ENCODE data around the gene ACKR3.

Gene ACKR3

DNA sequence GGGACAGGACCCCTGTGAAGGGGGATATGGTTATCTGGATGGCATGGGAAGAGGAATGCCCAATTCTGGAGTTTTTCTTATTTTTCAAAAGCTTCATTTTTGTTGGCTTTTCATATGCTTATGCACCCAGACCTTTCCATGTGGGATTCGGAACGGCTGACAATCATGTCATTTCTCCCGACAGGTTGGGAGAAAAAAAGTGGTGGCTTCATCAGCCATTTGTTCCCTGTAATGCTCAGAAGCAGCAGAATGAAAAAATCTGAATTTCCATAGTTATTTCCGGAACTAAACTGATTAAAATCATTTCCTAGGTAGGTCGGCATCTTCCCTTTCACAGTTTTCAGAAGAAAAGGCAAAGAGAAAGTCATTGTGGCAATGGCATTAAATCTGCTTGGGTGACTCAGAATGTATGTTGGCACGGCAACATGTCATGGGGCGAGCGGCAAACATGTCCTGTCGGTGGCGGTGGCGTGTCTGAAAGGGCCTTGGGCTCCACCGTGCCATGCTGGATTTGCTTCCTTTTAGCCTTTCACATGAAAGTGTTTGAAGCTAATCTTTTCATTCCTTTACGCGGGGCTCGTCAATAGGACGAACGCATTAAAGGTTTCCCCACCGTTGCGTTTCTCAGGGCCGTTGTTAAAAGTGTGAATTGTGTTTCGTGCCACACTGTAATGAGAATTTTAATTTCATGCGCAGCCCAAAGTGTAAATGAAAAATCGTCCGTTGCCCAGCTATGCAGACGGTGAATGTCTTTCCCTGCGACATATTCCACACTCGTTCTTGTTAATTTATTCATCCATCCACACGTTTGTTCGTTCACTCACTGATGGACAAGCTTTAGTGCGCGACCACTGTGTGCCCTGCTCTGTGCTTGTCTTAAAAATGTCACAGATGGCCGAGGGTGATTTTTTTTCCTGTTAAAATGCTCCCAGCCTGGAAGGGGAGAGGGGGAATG lies 18.5 kb downstream of the ACKR3 start:
- DNase-seq: no peak

DNA sequence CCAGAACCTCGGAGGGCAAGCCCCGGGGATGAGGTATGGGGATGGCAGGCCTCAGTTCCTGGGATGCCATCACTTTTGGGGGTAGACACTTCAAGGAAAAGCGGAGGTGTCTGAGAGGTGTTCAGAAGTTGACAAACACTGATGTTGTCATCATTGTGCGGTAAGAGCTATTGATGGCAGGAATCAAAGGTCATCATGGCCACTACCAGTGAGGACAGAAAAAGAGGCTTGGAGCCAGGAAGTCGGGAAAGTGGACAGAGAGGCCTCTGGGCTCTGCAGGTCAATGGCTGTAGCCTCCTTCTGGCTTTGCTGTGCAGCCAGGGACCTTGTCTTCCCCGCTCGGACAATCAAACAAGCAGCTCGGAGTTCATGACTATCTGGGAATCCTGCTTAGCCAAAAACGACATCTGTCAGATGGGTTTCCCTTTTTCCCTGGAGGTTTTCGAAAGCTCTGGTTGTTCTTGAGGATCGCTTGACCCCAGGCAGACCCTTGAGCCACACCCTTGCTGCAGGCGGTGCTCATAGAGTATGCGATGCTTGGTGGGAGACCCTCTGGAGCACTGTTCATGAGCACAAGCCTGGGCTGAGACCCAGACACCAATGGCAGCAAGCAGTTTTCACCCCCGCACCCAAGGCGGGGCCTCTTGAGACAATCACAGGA lies 19.4 kb downstream of the ACKR3 start:
- DNase-seq: no peak

DNA sequence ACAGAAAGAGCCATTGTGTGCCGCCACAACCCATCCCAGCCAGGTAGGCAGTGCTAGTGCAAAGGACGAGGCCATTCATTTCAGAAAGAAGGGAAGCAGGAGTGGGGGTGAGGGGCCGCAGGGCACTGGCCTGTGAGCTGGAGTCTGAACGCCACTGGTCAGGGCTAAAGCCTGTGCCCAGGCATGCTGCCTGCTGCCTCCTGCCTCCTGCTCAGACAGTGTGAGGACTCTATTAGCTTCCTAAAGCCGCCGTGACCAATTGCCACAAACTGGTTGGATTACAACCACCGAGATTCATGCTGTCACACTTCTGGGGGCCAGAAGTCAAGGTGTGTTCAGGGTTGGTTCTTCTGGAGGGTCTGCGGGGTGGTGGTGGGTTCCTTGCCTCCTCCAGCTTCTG lies 21.2 kb downstream of the ACKR3 start:
- DNase-seq: no peak

DNA sequence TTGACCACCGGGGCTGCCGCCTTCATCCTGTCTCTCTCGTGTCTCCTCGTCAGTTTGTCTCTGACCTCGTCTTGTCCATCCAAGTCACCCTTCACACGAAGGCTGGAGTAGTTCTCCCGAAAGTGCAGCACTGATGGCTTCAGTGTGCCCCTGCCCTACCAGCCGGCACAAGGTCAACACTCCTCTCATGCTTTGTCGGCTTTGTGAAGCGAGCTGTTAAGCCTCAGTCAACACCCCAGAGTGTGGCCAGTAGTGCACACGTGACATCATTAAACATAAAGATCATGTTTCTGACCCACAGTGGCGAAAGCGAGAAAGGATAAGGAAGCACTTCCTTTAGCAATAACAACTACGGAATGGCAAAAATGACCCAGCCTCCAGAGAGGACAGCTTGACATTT lies 23.2 kb downstream of the ACKR3 start:
- no peak for DNase-seq

DNA sequence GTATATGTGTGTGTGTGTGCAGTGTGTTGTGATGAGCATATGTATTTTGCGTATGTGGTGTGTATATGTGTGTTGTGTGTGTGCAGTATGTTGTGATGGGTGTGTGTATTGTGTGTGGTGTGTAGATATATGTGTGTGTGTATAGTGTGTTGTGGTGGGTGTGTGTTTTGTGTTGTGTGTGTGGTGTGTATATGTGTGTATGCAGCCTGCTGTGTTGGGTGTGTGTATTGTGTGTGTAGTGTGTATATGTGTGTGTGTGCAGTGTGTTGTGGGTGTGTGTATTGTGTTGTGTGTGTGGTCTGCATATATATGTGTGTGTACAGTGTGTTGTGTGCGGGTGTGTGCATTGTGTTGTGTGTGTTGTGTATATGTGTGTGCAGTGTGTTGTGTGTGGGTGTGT lies 23.9 kb downstream of the ACKR3 start:
- DNase-seq: no peak

DNA sequence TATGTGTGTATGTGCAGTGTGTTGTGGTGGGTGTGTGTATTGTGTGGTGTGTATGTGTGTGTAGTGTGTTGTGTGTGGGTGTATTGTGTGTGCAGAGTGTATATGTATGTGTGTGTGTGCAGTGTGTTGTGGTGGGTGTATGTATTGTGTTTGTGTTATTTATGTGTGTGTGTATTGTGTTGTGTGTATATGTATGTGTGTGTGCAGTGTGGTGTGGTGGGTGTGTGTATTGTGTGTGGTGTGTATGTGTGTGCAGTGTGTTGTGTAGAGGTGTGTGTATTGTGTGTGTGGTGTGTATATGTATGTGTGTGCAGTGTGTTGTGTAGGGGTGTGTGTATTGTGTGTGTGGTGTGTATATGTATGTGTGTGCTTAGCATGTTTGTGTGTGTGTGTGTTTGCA lies 24.3 kb downstream of the ACKR3 start:
- no peak for DNase-seq

DNA sequence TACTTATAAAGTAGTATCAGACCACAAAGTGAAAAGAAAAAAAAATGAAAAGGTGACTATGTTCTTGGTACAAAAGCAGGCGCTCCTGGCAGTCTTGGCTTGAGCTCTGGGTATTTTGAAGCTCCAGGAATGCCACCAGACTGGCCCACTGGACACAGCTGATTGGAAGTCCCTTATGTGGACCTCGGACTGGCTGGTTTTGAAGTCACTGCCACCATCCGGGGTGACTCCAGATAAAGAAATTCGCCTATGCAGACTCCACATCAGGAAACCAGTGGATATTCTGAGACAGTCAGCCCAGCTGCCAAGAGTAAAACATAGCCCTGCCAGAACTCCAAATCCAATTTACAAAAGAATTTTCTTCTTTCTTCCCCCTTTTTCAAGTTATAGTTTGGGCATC lies 28.0 kb downstream of the ACKR3 start:
- no peak for DNase-seq

DNA sequence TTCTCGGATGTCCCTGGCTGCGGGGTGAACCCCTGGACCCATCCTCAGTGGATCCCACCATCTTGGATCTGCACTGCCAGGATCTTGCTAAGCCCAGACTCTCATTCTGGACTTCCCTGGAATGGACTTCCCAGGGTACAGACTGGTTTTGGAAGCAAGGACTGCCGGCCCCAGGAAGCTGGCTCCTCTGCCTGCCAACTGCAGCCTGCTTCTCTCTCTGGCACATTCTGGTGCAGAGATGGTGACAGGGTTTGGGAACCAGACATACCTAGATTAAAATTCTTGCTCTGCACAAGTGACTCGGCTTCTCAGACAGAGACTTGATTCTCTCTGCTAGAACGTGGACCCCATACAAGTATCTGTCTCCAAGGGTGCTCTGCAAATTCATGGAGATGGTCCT lies 29.4 kb downstream of the ACKR3 start:
- DNase-seq: no peak

DNA sequence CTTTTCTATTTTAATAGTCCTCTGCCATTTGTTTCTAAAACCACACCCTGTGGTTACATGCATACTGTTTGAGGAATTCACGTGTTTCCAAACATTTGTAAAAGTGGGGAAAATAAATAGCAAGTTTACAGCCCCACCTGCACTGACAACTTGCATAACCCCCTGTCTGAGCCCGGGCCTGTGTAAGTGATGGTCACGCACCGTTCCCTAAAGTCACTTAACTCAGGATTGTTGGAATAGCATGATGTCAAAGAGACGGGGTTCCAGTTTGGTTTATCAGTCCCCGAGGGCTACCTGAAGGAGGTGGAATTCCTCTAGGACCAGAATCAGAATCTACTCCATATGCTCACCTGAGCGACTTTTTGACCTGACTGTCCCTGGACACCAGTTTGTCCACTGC lies 30.5 kb downstream of the ACKR3 start:
- no peak for DNase-seq

DNA sequence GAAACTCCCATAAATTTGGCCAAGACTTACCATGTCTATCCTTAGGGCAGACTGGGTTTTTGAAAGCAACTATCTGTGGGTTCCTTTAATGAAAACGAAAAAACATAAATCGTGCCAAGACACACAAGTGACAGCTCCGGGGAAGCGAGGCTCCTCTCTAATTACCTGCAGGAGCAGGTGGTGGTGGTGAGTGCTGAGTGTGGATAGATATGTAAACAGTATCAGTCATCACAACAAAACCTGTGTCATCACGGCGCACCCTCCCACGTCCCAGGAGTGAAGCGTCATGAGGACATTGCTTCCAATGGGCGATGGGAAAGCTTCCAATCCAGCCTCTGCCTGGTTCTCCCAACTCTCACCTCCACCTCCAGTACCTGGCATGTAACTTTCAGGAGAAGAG lies 31.3 kb downstream of the ACKR3 start:
- DNase-seq: no peak

DNA sequence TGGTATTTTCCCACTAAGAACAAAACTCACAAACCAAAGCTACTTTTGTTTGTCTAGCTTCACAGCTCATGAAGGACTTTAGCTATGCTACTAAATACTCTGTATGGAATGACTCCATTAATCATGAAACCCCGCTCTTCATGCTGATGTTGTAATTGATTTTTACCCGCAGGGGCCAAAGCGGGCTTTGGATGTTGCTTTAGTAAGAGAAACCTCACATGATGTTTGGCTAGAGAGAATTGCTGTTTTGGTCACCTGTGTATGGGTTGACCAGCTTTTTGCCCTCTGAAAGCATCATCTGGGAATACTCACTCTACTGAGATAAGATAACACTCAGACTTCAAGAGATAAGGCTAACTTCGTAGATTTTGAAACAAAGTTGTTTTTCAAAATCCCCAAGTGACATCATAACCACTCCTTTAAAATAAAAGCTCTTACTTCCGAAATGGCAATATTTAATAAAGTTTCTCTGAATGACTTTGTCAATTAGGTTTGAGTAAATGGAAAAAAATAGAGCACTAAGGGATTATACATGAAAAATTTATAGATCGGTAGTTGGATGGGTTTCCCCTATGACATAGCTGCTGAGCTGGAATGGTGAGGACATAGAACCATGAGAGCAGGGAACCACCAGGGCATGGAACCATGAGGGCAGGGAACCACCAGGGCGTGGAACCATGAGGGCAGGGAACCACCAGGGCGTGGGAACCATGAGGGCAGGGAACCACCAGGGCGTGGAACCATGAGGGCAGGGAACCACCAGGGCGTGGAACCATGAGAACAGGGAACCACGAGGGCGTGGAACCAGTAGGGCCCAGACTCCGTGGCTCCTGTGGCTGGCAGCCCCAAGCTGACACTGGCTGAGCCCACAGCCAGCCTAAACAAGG lies 31.9 kb downstream of the ACKR3 start:
- DNase-seq: no peak

DNA sequence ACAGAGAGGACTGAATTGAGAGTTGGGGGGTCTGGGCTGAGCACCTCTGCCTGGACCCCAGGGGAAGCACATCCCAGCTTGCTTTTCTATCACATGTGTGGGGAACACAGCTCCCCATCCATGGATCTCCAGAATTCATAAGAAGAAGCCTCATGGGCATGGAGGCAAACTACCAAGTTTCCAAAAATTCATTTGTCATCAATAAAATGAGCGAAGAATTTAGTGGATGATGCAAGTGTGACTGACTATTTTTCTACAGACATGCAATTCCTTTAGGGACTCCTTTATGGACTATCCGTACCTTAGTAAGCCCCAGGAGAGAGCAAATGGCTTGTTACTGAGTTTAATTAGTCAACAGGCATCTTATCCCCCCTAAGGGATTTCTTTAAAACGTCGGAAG lies 33.1 kb downstream of the ACKR3 start:
- DNase-seq: no peak

DNA sequence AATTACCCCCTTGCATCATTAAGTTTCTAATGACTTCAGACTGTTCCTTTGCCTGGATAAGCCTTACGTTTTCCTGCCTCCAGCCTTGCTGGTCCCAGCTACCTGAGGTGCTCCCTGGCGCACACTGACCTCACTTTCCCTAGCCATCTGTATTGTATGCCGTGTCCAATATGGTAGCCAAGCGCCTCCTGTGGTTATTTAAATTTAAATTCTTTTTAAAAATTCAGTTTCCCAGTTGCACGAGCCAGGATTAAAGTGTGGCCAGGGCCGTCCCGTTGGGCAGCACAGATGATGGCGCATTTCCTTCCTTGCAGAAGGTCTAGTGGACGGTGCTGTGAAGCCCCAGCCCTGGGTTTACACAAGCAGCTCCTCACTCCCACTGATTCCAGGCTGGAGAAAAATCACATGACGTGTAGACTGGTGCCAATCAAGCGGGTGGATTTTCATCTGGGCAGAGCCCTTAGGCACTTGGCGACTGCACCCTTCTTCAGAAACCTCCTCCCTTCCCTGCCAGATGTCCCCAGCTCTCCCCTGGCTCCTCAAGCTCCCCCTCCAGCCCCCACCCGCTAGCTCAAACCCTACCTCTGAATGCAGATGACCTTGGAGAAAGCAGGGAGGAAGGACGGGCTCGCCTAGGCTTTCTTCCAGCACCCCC lies 33.9 kb downstream of the ACKR3 start:
- DNase-seq: no peak

DNA sequence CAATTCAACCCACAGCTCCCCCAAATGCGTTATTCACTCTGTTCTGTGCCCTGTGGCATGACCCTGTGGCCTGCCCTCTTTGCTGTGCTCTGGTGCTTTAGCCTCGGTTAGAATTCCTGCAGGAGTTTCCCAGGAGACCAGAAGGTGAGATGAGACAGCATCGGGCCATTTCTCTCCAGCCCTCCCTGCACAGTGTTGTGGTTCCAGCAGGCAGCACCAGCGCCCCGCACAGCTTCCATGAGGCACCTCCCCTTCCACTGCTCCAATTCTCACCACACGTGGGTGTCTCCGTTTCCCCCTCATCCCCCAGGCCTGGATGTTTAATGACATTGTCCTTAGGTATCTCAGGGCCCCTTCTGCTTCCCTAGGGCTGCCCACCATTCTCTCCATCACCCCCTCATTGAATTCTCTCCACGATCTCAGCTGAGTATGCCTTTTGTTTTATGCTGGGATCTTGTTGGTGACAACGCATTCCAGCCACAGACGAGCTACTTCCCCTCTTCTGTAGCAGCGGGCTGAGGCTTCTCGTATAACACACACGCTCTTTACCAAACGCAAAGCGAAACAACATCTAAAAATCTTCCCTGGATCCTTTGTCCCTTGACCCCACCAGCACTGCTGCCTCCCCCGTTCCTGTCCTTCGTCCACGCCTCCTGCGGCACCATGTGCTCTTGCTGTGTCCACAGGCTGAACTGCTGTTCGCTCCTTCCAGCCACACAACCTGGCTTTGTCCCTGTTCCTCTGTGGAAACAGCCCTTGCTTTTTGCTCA lies 35.1 kb downstream of the ACKR3 start:
- no peak for DNase-seq

DNA sequence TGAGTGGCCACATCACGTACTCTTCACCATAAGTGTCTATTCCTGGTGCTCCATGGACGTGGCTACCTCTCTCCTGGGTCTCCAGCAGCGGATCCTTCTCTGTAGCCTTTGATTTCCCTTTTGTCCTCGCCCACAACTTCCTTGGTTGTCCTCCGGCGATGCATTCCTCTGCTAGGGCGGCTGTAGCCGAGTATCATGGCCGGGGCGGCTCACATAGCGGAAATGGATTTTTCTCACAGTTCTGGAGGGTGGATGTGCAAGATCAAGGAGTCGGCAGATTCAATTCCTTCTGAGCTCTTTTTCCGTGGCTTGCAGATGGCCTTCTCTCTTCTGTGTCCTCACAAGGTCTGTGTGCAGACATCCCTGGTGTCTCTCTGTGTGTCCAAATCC lies 35.7 kb downstream of the ACKR3 start:
- DNase-seq: no peak

DNA sequence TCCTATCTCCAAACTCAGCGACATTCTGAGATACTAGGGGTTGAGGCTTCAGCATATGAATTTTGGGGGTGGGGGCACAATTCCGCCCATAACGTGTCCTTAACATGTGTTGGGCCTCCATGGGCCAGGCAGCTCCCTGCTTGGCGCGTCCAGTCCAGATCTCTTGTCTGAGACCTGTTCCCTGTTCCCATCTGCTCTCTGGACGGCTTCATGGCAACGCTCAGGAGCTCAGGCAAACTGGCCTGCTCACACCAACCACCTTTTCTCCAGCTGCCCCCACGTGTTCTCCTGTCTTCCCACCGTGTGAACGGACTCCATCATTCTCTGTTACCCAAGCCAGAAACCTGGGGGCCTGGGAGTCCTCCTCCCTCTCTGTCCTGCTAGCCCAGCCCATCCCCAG lies 36.4 kb downstream of the ACKR3 start:
- no peak for DNase-seq

DNA sequence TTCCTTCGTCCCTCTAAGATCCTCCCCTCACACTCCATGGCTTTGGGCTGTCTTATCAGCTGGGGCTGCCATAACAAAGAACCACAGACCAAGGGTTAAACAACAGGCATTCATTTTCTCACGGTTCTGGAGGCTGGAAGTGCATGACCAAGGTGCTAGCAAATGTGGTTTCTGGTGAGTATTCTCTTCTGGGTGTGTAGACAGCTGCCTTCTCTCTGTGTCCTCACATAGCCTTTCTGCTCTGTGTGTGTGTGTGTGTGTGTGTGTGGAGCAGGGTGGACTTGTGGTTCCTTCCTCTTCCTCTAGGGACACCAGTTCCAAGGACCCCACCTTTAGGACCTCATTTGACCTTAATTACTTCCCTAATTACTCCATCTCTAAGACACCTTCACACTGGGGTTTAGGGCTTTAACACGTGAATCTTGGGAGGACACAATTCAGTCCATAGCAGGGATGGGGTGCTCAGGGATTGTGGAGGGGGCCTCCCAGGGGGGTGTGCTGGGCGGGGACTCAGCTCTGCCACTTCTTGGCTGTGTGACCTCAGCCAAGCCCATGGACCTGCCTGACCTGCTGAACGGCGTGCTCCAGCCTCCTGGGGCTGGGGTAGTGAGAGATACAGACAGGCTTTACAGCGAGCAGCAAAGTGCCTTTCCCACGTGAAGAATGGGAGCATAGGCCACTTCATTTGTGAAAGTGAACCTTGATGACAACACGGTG lies 38.0 kb downstream of the ACKR3 start:
- no peak for DNase-seq

DNA sequence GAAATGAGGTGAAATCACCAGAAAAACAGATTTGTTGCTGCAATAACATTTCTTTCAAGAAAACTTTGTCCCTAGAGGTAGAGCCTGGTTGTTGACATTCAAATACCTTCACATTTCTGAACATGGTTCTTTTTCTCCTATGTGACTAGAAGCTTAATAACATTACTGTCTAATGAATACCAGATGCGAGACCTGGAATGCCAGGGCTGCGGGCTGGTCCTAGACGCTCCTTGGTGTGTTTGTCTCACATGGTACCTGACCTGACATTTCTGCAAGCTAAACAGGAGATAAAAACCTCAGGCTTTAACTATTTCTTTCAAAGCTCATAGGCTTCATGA lies 38.5 kb downstream of the ACKR3 start:
- no peak for DNase-seq

DNA sequence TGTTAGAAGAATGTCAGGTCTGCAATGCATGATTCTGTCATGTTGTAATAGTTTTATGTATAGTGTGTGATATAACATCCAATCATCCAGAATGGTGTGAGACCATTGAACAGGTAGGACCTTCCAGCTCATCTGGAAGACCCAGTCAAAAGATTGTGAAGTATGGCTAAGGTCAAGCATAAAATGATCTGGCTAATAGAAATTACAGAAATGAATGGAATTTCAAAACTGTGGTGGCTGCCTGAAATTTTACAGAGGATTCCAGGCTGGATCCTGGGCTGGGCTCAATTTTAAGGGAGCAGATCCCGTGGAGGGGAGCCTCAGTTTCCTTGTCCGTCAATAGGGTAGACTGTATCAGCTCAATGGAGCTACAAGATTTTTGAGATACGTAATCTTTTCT lies 39.1 kb downstream of the ACKR3 start:
- no peak for DNase-seq

DNA sequence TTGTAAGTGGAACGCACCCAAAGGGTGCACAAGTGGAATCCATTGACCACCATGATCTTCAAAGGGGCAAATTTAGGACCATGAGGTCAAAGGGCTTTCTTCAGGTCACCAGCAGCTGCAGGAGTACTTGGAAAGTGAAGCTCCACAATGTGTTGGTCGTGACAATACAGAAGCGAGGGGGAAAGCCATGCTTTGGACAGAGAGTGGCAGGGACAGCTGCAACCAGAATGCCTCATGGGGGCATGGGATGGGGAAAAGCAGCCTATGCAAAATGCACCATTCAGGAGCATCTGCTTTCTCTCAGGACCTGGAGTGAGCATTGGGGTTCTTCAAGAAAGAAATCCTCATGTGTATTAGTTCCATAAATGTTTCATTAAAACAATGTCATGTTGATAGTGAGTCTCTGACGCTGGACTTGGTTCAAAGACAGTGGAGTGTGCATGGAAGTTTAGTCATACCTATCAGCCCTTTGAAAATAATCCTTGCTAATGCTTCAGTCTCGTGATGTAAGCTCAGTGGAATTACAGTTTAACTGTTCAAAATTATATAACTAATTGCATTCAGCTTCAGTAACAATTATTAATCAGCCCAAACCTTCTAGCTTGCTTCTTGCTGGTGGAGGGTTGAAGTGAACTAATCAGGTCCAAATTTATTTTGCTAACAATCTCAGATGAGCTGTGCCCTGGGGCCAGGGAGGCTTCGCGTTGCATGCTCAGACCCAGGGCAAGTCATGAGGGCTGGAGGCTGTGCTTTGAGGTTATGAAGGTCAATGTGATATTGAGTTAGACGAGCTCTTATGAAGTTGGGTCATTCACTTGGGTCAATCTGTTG lies 41.6 kb downstream of the ACKR3 start:
- DNase-seq: no peak

DNA sequence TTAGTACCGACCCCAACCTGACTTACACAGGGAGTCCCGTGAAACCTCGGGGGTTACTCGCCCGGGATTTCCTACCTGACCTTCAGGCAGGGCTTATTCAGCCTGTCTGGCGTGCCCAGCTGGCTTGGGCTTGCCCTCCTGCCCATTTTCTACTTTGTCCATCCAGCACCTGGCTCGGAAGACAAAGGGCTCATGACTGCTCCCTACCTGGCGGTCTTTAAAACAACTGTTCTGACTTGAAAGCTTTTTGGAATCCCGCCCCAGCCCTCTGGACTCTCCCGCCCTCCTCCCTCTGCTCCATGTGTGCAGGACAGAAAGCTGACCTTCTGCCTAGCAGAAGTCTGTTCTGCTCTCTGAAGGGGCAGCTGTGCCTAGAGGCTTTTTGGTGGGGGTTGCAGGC lies 43.1 kb downstream of the ACKR3 start:
- no peak for DNase-seq
